Activated naive CD4-positive, alpha-beta T cell treated with anti-CD3 and anti-CD28 coated beads for 36 hours (primary cell): ENCODE data around the gene BRME1. TPM values are rescaled to one million over a fixed set of nuclear protein-coding genes. Genes with fewer than 3 reads are reported as not detected.

ENCODE experiments used
- CTCF ChIA-PET: fragments of 350-600 bp; sonication (Branson Sonifier 250); formaldehyde crosslinking; loops from one replicate; lab custom pipeline; 2021; ENCODE audit warnings: antibody characterized with exemption; lab: Charles Lee
- DNase-seq: peaks from one replicate; pipeline ENCODE4 v3.0.0-alpha.2; 2020
- H3K27ac Mint-ChIP-seq: one replicate; pipeline ENCODE4 v1.8.0; 2021; ENCODE audit warnings: mild to moderate bottlenecking, mixed read lengths
- H3K27me3 Mint-ChIP-seq: one replicate; pipeline ENCODE4 v1.8.0; 2021; ENCODE audit warnings: low read depth, mixed read lengths
- H3K36me3 Mint-ChIP-seq: one replicate; pipeline ENCODE4 v1.8.0; 2021; ENCODE audit warnings: low read depth, mixed read lengths
- H3K4me1 Mint-ChIP-seq: one replicate; pipeline ENCODE4 v1.8.0; 2021; ENCODE audit warnings: low read depth, mixed read lengths
- H3K4me3 Mint-ChIP-seq: one replicate; pipeline ENCODE4 v1.8.0; 2021; ENCODE audit warnings: mild to moderate bottlenecking, moderate library complexity, mixed read lengths
- H3K9me3 Mint-ChIP-seq: one replicate; pipeline ENCODE4 v1.8.0; 2021; ENCODE audit warnings: mixed read lengths
- intact Hi-C: fragments of 100-400 bp; cut with micrococcal nuclease; formaldehyde crosslinking; loops from one replicate; pipeline ENCODE4 v1.15.1; 2023
- total RNA-seq, 2 experiments: library from RNA; stranded (reverse); gene quantifications; one replicate each; pipeline ENCODE4 v1.2.3, GENCODE V29; 2021

Gene BRME1
- total RNA-seq, 2 experiments from 2014 or later = 5.8 to 5.9 TPM

- intact Hi-C loops = no loop called here
- no peak for DNase-seq
- no peaks in the 10 kb centered on the region for H3K36me3 Mint-ChIP-seq
- H3K27me3 Mint-ChIP-seq = peaks cover 2% of the 10 kb centered on the region
- H3K9me3 Mint-ChIP-seq = no peaks in the 10 kb centered on the region
- H3K27ac Mint-ChIP-seq = no peak overlapping the region
- CTCF ChIA-PET = no interaction called here
- H3K4me1 Mint-ChIP-seq = no peaks in the 10 kb centered on the region
- no peak overlapping the region for H3K4me3 Mint-ChIP-seq
Observed at GRCh38 chr19:13937479-13938300, 31.8 kb upstream of the BRME1 start.

GRCh38 chr19:13935765-13936510 lies 30.0 kb upstream of the BRME1 start:
- H3K4me3 Mint-ChIP-seq = no peak overlapping the region
- no peak for DNase-seq
- peaks cover 2% of the 10 kb centered on the region for H3K27me3 Mint-ChIP-seq
- no peak overlapping the region for H3K27ac Mint-ChIP-seq
- no peaks in the 10 kb centered on the region for H3K36me3 Mint-ChIP-seq
- no peaks in the 10 kb centered on the region for H3K9me3 Mint-ChIP-seq
- CTCF ChIA-PET = interaction anchor here (0.5 to 1.1 kb wide), 4 partner anchors 19 to 508 kb away, joined by 3 read pairs; no protein-coding TSS in a partner anchor
- H3K4me1 Mint-ChIP-seq = no peaks in the 10 kb centered on the region
- intact Hi-C loops = no loop called here

- Mint-ChIP-seq H3K9me3 (no peaks in the 10 kb centered on the region), H3K27me3 (peaks cover 2% of the 10 kb centered on the region), H3K27ac (no peak overlapping the region), H3K4me1 (no peaks in the 10 kb centered on the region), H3K36me3 (no peaks in the 10 kb centered on the region), H3K4me3 (no peak overlapping the region)
- CTCF ChIA-PET = no interaction called here
- intact Hi-C loops = no loop called here
- no peak for DNase-seq
Observed at GRCh38 chr19:13934785-13935109, 28.8 kb upstream of the BRME1 start.

- intact Hi-C loops = no loop called here
- peaks cover 4% of the 10 kb centered on the region for H3K36me3 Mint-ChIP-seq
Observed at GRCh38 chr19:13932911-13933393, 27.0 kb upstream of the BRME1 start.

GRCh38 chr19:13932149-13932637 lies 26.3 kb upstream of the BRME1 start:
- H3K4me1 Mint-ChIP-seq = no peaks in the 10 kb centered on the region
- no peaks in the 10 kb centered on the region for H3K9me3 Mint-ChIP-seq
- CTCF ChIA-PET = interaction anchor here (1.2 kb wide), 1 partner anchor 127 kb away, joined by 3 read pairs; no protein-coding TSS in a partner anchor
- H3K4me3 Mint-ChIP-seq = no peak overlapping the region
- DNase-seq = no peak
- intact Hi-C loops = no loop called here
- H3K27me3 Mint-ChIP-seq = no peaks in the 10 kb centered on the region
- H3K27ac Mint-ChIP-seq = peak overlapping the region; percentile 24
- peaks cover 5% of the 10 kb centered on the region for H3K36me3 Mint-ChIP-seq

More at GRCh38 chr19:13932911-13933393, 27.0 kb upstream of the BRME1 start:
- H3K9me3 Mint-ChIP-seq = no peaks in the 10 kb centered on the region
- H3K27ac Mint-ChIP-seq = no peak overlapping the region
- no peak overlapping the region for H3K4me3 Mint-ChIP-seq
- H3K27me3 Mint-ChIP-seq = peaks cover 2% of the 10 kb centered on the region
- no peak for DNase-seq
- CTCF ChIA-PET = interaction anchor here (1.0 to 1.2 kb wide), 2 partner anchors 97 to 127 kb away, joined by 3 read pairs; no protein-coding TSS in a partner anchor
- H3K4me1 Mint-ChIP-seq = no peaks in the 10 kb centered on the region

- peaks cover 3% of the 10 kb centered on the region for H3K4me1 Mint-ChIP-seq
- no peak for DNase-seq
- no peaks in the 10 kb centered on the region for H3K9me3 Mint-ChIP-seq
- H3K27me3 Mint-ChIP-seq = no peaks in the 10 kb centered on the region
- CTCF ChIA-PET = no interaction called here
- no peak overlapping the region for H3K4me3 Mint-ChIP-seq
- peaks cover 12% of the 10 kb centered on the region for H3K36me3 Mint-ChIP-seq
- no peak overlapping the region for H3K27ac Mint-ChIP-seq
- intact Hi-C loops = no loop called here
Observed at GRCh38 chr19:13931391-13932148, 25.7 kb upstream of the BRME1 start.

- Mint-ChIP-seq H3K4me3 (no peak overlapping the region), H3K9me3 (no peaks in the 10 kb centered on the region), H3K36me3 (peaks cover 15% of the 10 kb centered on the region), H3K27ac (no peak overlapping the region), H3K27me3 (no peaks in the 10 kb centered on the region), H3K4me1 (peaks cover 6% of the 10 kb centered on the region)
- CTCF ChIA-PET = interaction anchor here (0.7 kb wide), 1 partner anchor 118 kb away, joined by 3 read pairs; no protein-coding TSS in a partner anchor
- DNase-seq = no peak
- intact Hi-C loops = no loop called here
Observed at GRCh38 chr19:13930402-13930801, 24.5 kb upstream of the BRME1 start.

GRCh38 chr19:13929956-13930355 lies 24.0 kb upstream of the BRME1 start:
- intact Hi-C loops = no loop called here
- H3K27me3 Mint-ChIP-seq = no peaks in the 10 kb centered on the region
- no peaks in the 10 kb centered on the region for H3K9me3 Mint-ChIP-seq
- DNase-seq = no peak
- CTCF ChIA-PET = no interaction called here
- H3K4me1 Mint-ChIP-seq = peaks cover 6% of the 10 kb centered on the region
- H3K4me3 Mint-ChIP-seq = no peak overlapping the region
- H3K27ac Mint-ChIP-seq = no peak overlapping the region
- H3K36me3 Mint-ChIP-seq = peaks cover 16% of the 10 kb centered on the region

- Mint-ChIP-seq H3K27me3 (no peaks in the 10 kb centered on the region), H3K27ac (no peak overlapping the region), H3K4me1 (peaks cover 6% of the 10 kb centered on the region), H3K9me3 (no peaks in the 10 kb centered on the region), H3K4me3 (no peak overlapping the region), H3K36me3 (peaks cover 20% of the 10 kb centered on the region)
- no peak for DNase-seq
- intact Hi-C loops = no loop called here
- CTCF ChIA-PET = no interaction called here
Observed at GRCh38 chr19:13929340-13929739, 23.4 kb upstream of the BRME1 start.

- no peak overlapping the region for H3K27ac Mint-ChIP-seq
- no peaks in the 10 kb centered on the region for H3K27me3 Mint-ChIP-seq
- CTCF ChIA-PET = interaction anchor here (0.7 kb wide), 1 partner anchor 24 kb away, joined by 4 read pairs; no protein-coding TSS in a partner anchor
- H3K9me3 Mint-ChIP-seq = no peaks in the 10 kb centered on the region
- H3K4me3 Mint-ChIP-seq = no peak overlapping the region
- peaks cover 34% of the 10 kb centered on the region for H3K36me3 Mint-ChIP-seq
- DNase-seq = no peak
- peaks cover 6% of the 10 kb centered on the region for H3K4me1 Mint-ChIP-seq
- intact Hi-C loops = no loop called here
Observed at GRCh38 chr19:13926715-13927114, 20.8 kb upstream of the BRME1 start.

- Mint-ChIP-seq H3K27ac (no peak overlapping the region), H3K4me1 (peaks cover 6% of the 10 kb centered on the region), H3K9me3 (peaks cover 3% of the 10 kb centered on the region), H3K36me3 (peaks cover 41% of the 10 kb centered on the region), H3K4me3 (no peak overlapping the region), H3K27me3 (no peaks in the 10 kb centered on the region)
- CTCF ChIA-PET = interaction anchor here (0.6 kb wide), 1 partner anchor 145 kb away, joined by 3 read pairs; no protein-coding TSS in a partner anchor
- intact Hi-C loops = no loop called here
- no peak for DNase-seq
Observed at GRCh38 chr19:13926010-13926409, 20.1 kb upstream of the BRME1 start.
